ENCODE measurements around the gene CPSF6.
"Not testable (repeated sequence)": the region's sequence is repeated elsewhere in the genome, so short reads cannot be mapped to it uniquely, and the experiment has no call there.

GRCh38 chr12:69265633-69266032 is 26.3 kb downstream of the CPSF6 start:
- TF ChIP-seq BHLHE40 (IDR thresholded peaks at IDR 0.05; ENCODE audit: borderline replicate concordance); SUZ12 (IDR thresholded peaks at IDR 0.05): not testable (repeated sequence)
